ENCODE measurements around the gene FRMD8. TPM values are rescaled to one million over a fixed set of nuclear protein-coding genes. Genes with fewer than 3 reads are reported as not detected.
A peak's percentile ranks its signal among the peaks of the same experiment; 100 is the strongest.

The FRMD8 gene
- total RNA-seq, 1 donor from 2014 or later = 23.5 TPM

GRCh38 chr11:65456418-65456817, 70.0 kb downstream of the FRMD8 start:
- Mint-ChIP-seq H3K4me3 (peak overlapping the region; percentile 51), H3K36me3 (no peaks in the 10 kb centered on the region), H3K4me1 (peaks cover 23% of the 10 kb centered on the region), H3K27ac (no peak overlapping the region), H3K27me3 (ENCODE audit: low read depth) (no peaks in the 10 kb centered on the region), H3K9me3 (no peaks in the 10 kb centered on the region)
- DNase-seq (ENCODE audit: low spot score in 2 of 2, unreplicated experiment in 2 of 2) = no peak
- TF ChIP-seq, protein P1, sequence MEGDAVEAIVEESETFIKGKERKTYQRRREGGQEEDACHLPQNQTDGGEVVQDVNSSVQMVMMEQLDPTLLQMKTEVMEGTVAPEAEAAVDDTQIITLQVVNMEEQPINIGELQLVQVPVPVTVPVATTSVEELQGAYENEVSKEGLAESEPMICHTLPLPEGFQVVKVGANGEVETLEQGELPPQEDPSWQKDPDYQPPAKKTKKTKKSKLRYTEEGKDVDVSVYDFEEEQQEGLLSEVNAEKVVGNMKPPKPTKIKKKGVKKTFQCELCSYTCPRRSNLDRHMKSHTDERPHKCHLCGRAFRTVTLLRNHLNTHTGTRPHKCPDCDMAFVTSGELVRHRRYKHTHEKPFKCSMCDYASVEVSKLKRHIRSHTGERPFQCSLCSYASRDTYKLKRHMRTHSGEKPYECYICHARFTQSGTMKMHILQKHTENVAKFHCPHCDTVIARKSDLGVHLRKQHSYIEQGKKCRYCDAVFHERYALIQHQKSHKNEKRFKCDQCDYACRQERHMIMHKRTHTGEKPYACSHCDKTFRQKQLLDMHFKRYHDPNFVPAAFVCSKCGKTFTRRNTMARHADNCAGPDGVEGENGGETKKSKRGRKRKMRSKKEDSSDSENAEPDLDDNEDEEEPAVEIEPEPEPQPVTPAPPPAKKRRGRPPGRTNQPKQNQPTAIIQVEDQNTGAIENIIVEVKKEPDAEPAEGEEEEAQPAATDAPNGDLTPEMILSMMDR (IDR thresholded peaks at IDR 0.05; ENCODE audit: unreplicated experiment) = no peak

DNA sequence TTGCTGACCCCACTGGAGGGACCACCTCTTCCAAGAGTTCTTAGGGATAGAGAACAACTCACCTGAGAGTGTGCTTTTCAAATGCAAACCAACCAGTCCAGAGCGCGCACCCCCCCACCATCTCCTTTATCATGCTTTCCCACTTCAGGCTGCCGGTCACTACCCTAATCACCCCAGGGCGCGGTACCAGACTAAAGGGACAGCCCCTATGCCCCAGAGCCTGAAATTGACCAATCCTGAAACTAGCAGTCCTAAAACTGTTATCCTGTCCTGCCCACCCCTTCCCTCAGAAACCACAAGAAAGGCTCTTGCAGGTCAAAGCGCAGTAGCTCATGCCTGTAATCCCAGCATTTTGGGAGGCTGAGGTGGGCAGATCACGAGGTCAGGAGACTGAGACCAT, 73.1 kb downstream of the FRMD8 start:
- H3K9me3 Mint-ChIP-seq = no peaks in the 10 kb centered on the region
- H3K4me3 Mint-ChIP-seq = no peak overlapping the region
- H3K27me3 Mint-ChIP-seq (ENCODE audit: low read depth) = no peaks in the 10 kb centered on the region
- TF ChIP-seq, protein P1 (IDR thresholded peaks at IDR 0.05; ENCODE audit: unreplicated experiment) = no peak
- no peak for DNase-seq (ENCODE audit: low spot score in 2 of 2, unreplicated experiment in 2 of 2)
- H3K36me3 Mint-ChIP-seq = no peaks in the 10 kb centered on the region
- H3K27ac Mint-ChIP-seq = no peak overlapping the region
- peaks cover 19% of the 10 kb centered on the region for H3K4me1 Mint-ChIP-seq

Other genes with a start within 250 kb of the FRMD8 start
- gene SPDYC, start 216.4 kb upstream of the FRMD8 start, total RNA-seq = not detected in 3 replicates
- gene CAPN1, start 204.7 kb upstream of the FRMD8 start, total RNA-seq = 176 to 196 TPM (median 192 TPM) in 3 replicates
- 14.1 to 16.1 TPM (median 14.6 TPM) in 3 replicates for gene POLA2, start 124.7 kb upstream of the FRMD8 start, total RNA-seq
- gene CDC42EP2, start 71.8 kb upstream of the FRMD8 start, total RNA-seq = 10.9 to 12.3 TPM (median 11.7 TPM) in 3 replicates
- gene DPF2, start 52.8 kb upstream of the FRMD8 start, total RNA-seq = 80.1 to 85.3 TPM (median 81.3 TPM) in 3 replicates
- 0.49 to 0.75 TPM (median 0.60 TPM) in 3 replicates for gene TIGD3, start 31.9 kb upstream of the FRMD8 start, total RNA-seq
- gene SLC25A45, start 4.0 kb upstream of the FRMD8 start, total RNA-seq = 3.9 to 4.7 TPM (median 4.7 TPM) in 3 replicates
- gene NEAT1, start 36.2 kb downstream of the FRMD8 start, total RNA-seq = 236 to 269 TPM (median 246 TPM) in 3 replicates
- gene MALAT1, start 112.4 kb downstream of the FRMD8 start, total RNA-seq = 15,343 to 16,172 TPM (median 16,018 TPM) in 3 replicates
- gene SCYL1, start 138.4 kb downstream of the FRMD8 start, total RNA-seq = 83.4 to 91.1 TPM (median 89.5 TPM) in 3 replicates
- 314 to 333 TPM (median 318 TPM) in 3 replicates for gene LTBP3, start 171.7 kb downstream of the FRMD8 start, total RNA-seq
- gene ZNRD2, start 183.8 kb downstream of the FRMD8 start, total RNA-seq = 23.1 to 27.8 TPM (median 27.4 TPM) in 3 replicates
- gene FAM89B, start 185.9 kb downstream of the FRMD8 start, total RNA-seq = 56.7 to 61.5 TPM (median 57.6 TPM) in 3 replicates
- 30.4 to 35.2 TPM (median 33.8 TPM) in 3 replicates for gene EHBP1L1, start 189.4 kb downstream of the FRMD8 start, total RNA-seq
- 0.95 to 2.4 TPM (median 1.7 TPM) in 3 replicates for gene KCNK7, start 209.2 kb downstream of the FRMD8 start, total RNA-seq
- gene MAP3K11, start 227.6 kb downstream of the FRMD8 start, total RNA-seq = 46.8 to 52.0 TPM (median 47.5 TPM) in 3 replicates
- 59.0 to 61.8 TPM (median 61.3 TPM) in 3 replicates for gene PCNX3, start 229.1 kb downstream of the FRMD8 start, total RNA-seq